Activated T-cell treated with anti-CD3 and anti-CD28 coated beads, Interleukin-2, amount 50 U/mL, for 72 hours (primary cell): Measurements from ENCODE around the gene ADAM19. TPM values are rescaled to one million over a fixed set of nuclear protein-coding genes. Genes with fewer than 3 reads are reported as not detected.
"Not testable (repeated sequence)": the region's sequence is repeated elsewhere in the genome, so short reads cannot be mapped to it uniquely, and the experiment has no call there.

Source experiments
- ATAC-seq, 2 donors: fragments of 150-1000 bp; cut with Tn5 transposase; replicated peaks in 1 of 2; 2 replicates each; pipeline ENCODE4 v1.10.0; 2021; ENCODE audit warnings: moderate library complexity in 2 of 2, mild to moderate bottlenecking in 1 of 2
- DNase-seq, 2 donors: peaks; one replicate each; pipeline ENCODE4 v3.0.0; 2021 to 2022; ENCODE audit warnings: mixed read lengths in 1 of 2
- H3K27ac Mint-ChIP-seq: one replicate; pipeline ENCODE4 v1.8.0; 2022; ENCODE audit warnings: mild to moderate bottlenecking, moderate library complexity, mixed read lengths
- H3K27me3 Mint-ChIP-seq: one replicate; pipeline ENCODE4 v1.8.0; 2022; ENCODE audit warnings: low read depth, mixed read lengths
- H3K36me3 Mint-ChIP-seq, 2 donors: one replicate each; pipeline ENCODE4 v1.8.0; 2022; ENCODE audit warnings: mixed read lengths in 2 of 2, mild to moderate bottlenecking in 1 of 2; ENCODE audit not compliant: insufficient read depth in 2 of 2
- H3K4me1 Mint-ChIP-seq: one replicate; pipeline ENCODE4 v1.8.0; 2022; ENCODE audit warnings: low read depth, mixed read lengths
- H3K4me3 Mint-ChIP-seq, 2 donors: one replicate each; pipeline ENCODE4 v1.8.0; 2022; ENCODE audit warnings: mild to moderate bottlenecking in 2 of 2, mixed read lengths in 2 of 2, moderate library complexity in 2 of 2
- H3K9me3 Mint-ChIP-seq, 2 donors: one replicate each; pipeline ENCODE4 v1.8.0; 2022; ENCODE audit warnings: mixed read lengths in 2 of 2
- total RNA-seq, 2 donors: library from RNA; stranded (reverse); gene quantifications; one replicate each; pipeline ENCODE4 v1.2.3, GENCODE V29; 2022

The ADAM19 gene
- total RNA-seq, 2 donors from 2014 or later = 50.2 to 127 TPM

DNA sequence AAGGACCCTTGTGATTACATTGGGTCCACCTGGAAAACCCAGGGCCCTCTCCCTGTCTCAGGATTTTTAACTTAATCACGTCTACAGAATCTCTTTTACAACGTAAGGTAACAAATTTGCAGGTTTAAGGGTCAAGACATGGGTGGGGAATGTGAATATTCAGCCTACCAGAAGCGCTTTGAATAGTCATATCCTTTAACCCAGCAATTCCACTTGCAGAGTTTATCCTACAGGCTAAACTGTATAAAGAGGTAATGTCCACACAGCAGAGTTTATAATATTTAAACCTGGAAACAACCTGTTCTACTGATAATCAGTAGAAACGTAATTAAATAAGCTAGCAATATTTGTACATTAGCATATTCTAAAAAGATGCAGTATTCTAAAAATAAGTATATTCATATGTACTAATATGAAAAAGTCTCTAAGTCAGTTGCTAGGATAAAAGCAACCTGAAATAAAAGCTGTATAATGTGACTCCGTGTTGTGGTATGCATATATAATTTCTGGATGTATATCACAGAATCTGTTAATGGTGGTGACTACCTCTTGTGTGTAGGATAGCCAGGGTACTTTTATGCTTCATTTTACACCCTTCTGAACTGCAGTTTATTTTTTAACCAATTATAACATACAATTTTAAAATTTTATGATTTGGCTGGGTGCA, 129.7 kb downstream of the ADAM19 start:
- no peaks in the 10 kb centered on the region for H3K36me3 Mint-ChIP-seq
- H3K27me3 Mint-ChIP-seq = no peaks in the 10 kb centered on the region
- H3K9me3 Mint-ChIP-seq = no peaks in the 10 kb centered on the region
- no peak overlapping the region for H3K4me3 Mint-ChIP-seq
- no peak overlapping the region for H3K27ac Mint-ChIP-seq
- H3K4me1 Mint-ChIP-seq = no peaks in the 10 kb centered on the region
- DNase-seq = no peak
- ATAC-seq = no peak

DNA sequence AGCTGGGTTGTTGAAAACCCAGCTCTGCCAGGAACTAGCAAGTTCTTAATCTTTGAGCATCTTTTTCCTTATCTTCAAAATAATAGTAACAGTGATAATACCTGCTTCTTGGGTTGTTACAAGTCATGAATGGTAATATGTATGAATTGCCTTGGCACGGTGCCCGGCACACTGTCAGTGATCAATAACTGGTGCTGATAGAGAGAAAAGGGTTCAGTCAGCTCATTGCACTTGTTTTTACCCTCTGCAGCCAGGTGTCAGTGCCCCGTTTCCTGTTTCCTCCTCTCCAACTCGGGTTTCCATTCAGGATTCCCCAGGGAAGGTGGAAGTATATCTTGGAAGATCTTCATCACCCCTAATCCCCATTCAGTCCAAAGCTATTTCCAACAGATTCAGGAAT, 131.4 kb downstream of the ADAM19 start:
- peaks cover 0 to 2% of the 10 kb centered on the region in 2 donors for H3K36me3 Mint-ChIP-seq
- DNase-seq (no peak), ATAC-seq (no peak)
- H3K4me1 Mint-ChIP-seq = no peaks in the 10 kb centered on the region
- H3K9me3 Mint-ChIP-seq = peaks cover 0 to 3% of the 10 kb centered on the region in 2 donors
- H3K27me3 Mint-ChIP-seq = no peaks in the 10 kb centered on the region
- no peak overlapping the region for H3K27ac Mint-ChIP-seq
- no peak overlapping the region for H3K4me3 Mint-ChIP-seq

DNA sequence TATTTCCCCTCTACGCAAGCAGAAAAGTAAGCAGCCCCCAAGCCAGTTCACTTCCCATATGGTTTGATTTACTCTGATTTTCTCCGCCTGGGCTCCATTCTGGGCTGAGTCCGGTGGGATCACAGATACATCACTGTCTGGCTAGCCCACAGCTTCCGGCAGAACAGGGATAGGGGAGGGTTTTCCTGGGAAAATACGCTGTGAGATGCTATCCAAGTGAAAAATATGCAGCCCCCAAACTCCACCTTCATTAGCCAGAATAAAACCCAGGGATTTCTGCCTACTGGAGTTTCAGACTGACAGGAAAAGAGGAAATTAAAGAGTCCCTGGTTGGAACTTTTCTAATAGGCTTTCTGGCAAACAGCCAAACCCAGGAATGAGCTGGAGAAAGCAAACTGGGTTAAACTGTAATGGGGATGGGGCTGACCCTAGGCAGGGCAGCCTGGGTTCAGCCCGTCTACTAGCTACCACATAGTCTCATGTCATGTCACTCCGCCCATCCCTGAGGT, 132.5 kb downstream of the ADAM19 start:
- no peaks in the 10 kb centered on the region for H3K27me3 Mint-ChIP-seq
- no peaks in the 10 kb centered on the region for H3K4me1 Mint-ChIP-seq
- H3K36me3 Mint-ChIP-seq = peaks cover 0 to 2% of the 10 kb centered on the region in 2 donors
- H3K4me3 Mint-ChIP-seq = no peak overlapping the region
- ATAC-seq (no peak), DNase-seq (no peak)
- no peak overlapping the region for H3K27ac Mint-ChIP-seq
- H3K9me3 Mint-ChIP-seq = peaks cover 0 to 3% of the 10 kb centered on the region in 2 donors

DNA sequence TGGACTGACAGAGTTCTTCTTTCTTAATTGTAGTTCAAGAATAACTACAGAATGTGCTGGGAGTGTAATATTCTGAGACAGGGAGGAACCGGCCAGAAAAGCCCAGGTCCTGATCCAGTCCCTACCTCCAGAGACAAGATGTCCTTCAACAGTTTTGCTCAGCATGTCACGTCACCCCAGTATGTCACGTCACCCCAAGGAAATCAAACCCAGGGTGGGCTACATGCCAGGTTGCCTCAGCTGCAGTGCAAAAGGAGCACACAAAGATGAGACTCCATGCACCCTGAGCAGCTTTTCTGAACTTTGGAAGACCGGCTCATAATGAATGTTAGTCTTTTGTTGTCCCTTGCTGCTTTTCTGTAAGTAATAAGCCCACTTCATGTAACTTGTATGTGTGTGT, 141.5 kb downstream of the ADAM19 start:
- Mint-ChIP-seq H3K36me3 (peaks cover 1 to 3% of the 10 kb centered on the region in 2 donors), H3K4me1 (peaks cover 9% of the 10 kb centered on the region), H3K27me3 (peaks cover under 1% of the 10 kb centered on the region), H3K4me3 (no peak overlapping the region), H3K9me3 (no peaks in the 10 kb centered on the region), H3K27ac (no peak overlapping the region)
- DNase-seq (no peak), ATAC-seq (no peak)

DNA sequence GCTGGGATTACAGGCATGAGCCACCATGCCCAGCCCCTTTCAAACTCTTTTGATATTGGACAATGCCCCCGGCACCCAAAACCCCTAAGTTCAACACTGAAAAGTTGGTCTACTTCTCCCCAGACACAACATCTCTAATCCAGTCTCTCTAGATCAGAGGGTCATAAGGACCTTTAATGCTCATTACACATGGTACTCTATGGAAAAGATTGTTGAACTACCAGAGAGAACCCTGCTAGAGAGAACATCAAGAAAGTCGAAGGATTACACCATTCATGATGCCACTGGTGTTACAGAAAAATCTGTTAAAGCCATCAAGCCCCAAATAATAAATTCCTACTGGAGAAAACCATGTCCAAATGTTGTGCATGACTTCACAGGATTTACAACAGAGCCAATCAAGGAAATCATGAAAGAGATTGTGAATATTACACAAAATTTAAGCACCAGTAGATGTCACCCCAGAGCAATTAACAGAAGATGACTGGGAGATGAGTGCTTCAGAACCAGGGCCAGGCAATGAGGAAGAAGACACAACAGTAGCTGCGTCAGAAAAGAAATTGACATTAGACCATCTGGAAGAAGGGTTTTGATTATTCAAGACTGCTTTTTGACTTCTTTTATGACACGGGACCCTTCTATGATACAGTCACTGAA, 143.9 kb downstream of the ADAM19 start:
- peak; percentile 14 to 42 for DNase-seq
- Mint-ChIP-seq H3K27me3 (peaks cover 15% of the 10 kb centered on the region), H3K36me3 (peaks cover 1 to 3% of the 10 kb centered on the region in 2 donors), H3K4me3 (no peak overlapping the region), H3K27ac (no peak overlapping the region), H3K9me3 (no peaks in the 10 kb centered on the region), H3K4me1 (peaks cover 9% of the 10 kb centered on the region)
- peak; percentile 74 to 88 for ATAC-seq

DNA sequence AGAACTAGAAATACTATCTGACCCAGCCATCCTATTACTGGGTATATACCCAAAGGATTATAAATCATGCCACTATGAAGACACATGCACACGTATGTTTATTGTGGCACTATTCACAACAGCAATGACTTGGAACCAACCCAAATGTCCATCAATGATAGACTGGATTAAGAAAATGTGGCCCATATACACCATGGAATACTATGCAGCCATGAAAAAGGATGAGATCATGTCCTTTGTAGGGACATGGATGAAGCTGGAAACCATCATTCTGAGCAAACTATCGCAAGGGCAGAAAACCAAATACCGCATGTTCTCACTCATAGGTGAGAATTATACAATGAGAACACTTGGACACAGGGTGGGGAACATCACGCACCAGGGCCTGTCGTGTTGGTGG, 145.7 kb downstream of the ADAM19 start:
- H3K27ac Mint-ChIP-seq, H3K4me1 Mint-ChIP-seq, H3K9me3 Mint-ChIP-seq, H3K4me3 Mint-ChIP-seq, ATAC-seq, H3K36me3 Mint-ChIP-seq, DNase-seq: not testable (repeated sequence)
- peaks cover 29% of the 10 kb centered on the region for H3K27me3 Mint-ChIP-seq

Other genes with a start within 250 kb of the ADAM19 start
- 1 to 10 TPM; 3.1 to 5.9 TPM for gene NIPAL4, start 115.6 kb downstream of the ADAM19 start, total RNA-seq
- gene SOX30, start 76.7 kb upstream of the ADAM19 start, total RNA-seq = 1 to 10 TPM in 1 of 2 donors, under 1 TPM in 1; 0.34 to 2.0 TPM
- not detected for gene C5orf52, start 95.8 kb upstream of the ADAM19 start, total RNA-seq
- gene THG1L, start 155.6 kb upstream of the ADAM19 start, total RNA-seq = 10 to 100 TPM; 33.4 to 35.7 TPM
- 1 to 10 TPM; 6.7 to 7.4 TPM for gene LSM11, start 167.9 kb upstream of the ADAM19 start, total RNA-seq